MG63 (cell line): Measurements from ENCODE around the gene TAF13. TPM values are rescaled to one million over a fixed set of nuclear protein-coding genes. Genes with fewer than 3 reads are reported as not detected.

Source experiments
- DNase-seq: peaks from one replicate; pipeline ENCODE4 v3.0.0-alpha.2; 2020
- H3K27me3 ChIP-seq: fragments of 250-450 bp; sonication (Bioruptor Pico); 2 replicates; pipeline ENCODE4 v1.5.1; 2020; ENCODE audit warnings: mild to moderate bottlenecking, moderate library complexity
- H3K36me3 ChIP-seq: fragments of 250-450 bp; sonication (Bioruptor Pico); 2 replicates; pipeline ENCODE4 v1.5.1; 2020; ENCODE audit warnings: mild to moderate bottlenecking, moderate library complexity
- H3K4me3 ChIP-seq: fragments of 250-450 bp; sonication (Bioruptor Pico); 2 replicates; pipeline ENCODE4 v1.5.1; 2020; ENCODE audit warnings: mild to moderate bottlenecking, moderate library complexity
- H3K9me3 ChIP-seq: fragments of 250-450 bp; sonication (Bioruptor Pico); 2 replicates; pipeline ENCODE4 v1.5.1; 2020; ENCODE audit warnings: mild to moderate bottlenecking, moderate library complexity
- total RNA-seq: library from RNA; depleted of rRNA; stranded (reverse); fragments of >200 nt; shearing (Covaris generic); gene quantifications from 2 replicates; pipeline ENCODE4 v1.2.3, GENCODE V29; 2014; ENCODE audit warnings: low replicate concordance; rRNA removed

The TAF13 gene, protein sequence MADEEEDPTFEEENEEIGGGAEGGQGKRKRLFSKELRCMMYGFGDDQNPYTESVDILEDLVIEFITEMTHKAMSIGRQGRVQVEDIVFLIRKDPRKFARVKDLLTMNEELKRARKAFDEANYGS
- total RNA-seq = 37.6 and 71.7 TPM in 2 replicates

DNA sequence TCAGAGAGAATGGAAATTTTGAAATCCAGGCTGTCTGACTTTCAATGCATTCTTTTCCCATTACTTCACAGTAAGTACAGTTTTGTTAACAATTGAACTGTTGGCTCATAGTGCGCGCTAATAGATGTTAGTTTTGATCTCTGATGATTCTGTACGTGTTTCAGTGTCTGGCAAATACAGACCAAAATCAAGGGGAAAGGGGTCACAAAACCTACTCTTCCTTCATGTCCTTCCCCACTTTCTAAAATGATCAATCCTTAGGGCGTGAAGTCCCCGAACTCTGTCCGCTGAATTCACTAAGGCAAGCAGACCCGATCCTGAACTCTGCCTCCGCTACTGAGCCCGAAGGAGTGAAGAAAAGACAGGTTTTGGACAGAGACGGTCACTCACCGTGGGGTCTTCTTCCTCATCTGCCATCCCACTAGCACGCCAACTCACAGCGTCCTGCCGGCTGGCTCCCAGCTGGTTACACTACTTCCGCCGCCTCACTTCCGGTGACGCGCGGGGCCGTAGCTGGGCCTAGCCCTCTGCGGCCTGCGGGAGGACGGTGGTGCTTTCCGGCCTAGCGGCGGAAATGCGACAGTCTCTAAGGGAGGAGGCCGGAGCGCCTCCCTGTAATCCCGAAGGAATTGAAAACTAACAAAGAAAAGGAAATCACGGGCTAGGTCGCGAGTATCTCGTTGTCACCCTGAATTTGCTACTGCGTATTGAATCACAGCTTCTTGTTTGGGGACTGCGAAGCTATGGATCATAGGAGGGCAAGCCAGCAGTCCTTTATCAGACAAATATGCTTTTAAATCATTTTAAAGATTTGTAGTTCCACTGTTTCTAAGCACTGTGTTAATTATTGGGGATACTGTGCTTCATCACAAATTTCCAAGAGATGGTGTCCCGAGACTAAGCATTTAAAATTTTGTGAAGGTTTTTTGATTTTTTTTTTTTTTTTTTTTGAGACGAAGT is at the start of gene TAF13:
Gene TAF13, minus strand, starts transcription at position 473 of the 960 bp plus-strand sequence. Its CDS starts 56 bp downstream, at position 417.
- no peaks in the 10 kb centered on the region for H3K27me3 ChIP-seq
- peak within 1 kb of the TSS; percentile 78 for H3K4me3 ChIP-seq
- no peaks in the 10 kb centered on the region for H3K9me3 ChIP-seq
- peak; percentile 100 for DNase-seq
- peaks cover 28% of the 10 kb centered on the region for H3K36me3 ChIP-seq

DNA sequence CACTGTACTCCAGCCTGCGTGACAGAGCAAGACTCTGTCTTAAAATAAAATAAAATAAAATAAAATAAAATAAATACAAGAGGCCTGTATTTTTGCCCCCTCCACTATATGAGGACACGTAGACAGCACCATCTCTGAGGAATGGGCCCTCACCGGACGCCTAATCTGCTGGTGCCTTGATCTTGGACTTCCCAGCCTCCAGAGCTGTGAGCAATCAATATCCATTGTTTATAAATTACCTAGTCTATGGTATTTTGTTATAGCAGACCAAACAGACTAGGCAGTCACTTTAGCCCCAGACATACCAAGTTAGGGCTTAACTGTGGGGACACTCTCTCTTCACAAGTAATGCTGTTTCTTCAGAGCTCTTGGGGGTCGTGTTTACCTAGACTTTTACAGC is 44.6 kb upstream of the TAF13 start:
- DNase-seq = no peak
- Histone ChIP-seq H3K27me3 (peaks cover 5% of the 10 kb centered on the region), H3K4me3 (no peak overlapping the region), H3K9me3 (no peaks in the 10 kb centered on the region), H3K36me3 (no peaks in the 10 kb centered on the region)

DNA sequence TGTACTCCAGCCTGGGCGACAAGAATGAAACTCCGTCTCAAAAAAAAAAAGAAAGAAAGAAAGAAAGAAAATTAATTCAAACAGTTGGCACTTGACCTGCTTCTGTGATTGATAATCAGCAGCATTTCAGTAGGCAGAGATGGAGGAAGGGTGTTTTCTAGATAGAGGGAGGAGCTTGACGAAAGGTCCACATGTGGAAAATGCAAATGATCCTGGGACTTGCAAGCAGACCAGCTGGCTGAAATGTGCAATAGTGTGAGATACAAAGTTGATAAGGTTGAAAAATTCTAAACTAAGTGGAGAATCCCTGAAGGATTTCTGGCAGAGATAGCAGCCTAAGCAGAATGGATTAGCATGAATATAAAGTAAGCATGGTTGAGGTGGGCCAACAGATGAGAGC is 42.3 kb upstream of the TAF13 start:
- DNase-seq = no peak
- Histone ChIP-seq H3K9me3 (no peaks in the 10 kb centered on the region), H3K36me3 (no peaks in the 10 kb centered on the region)

DNA sequence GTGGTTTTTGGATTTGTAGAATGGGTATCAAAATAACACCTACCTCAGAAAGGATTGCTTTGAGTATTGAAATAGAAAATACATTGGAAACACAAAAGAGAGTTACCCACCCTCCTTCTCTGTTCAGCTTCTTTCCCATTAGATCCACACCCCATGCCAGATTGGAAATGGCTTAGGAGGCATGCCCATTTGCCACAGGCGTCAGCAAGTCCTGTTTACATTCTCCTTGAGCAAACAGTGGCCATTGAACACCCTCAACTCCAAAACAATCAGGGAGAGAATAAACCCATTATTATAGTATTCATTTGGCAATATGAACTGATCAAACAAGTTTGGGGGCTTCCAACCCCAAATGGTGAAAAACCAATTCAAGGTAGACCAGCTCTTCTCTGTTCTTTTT is 40.5 kb upstream of the TAF13 start:
- DNase-seq = no peak
- Histone ChIP-seq H3K27me3 (peaks cover 31% of the 10 kb centered on the region), H3K4me3 (no peak overlapping the region), H3K36me3 (no peaks in the 10 kb centered on the region), H3K9me3 (no peaks in the 10 kb centered on the region)

More for the DNA sequence above, 42.3 kb upstream of the TAF13 start:
- peaks cover 19% of the 10 kb centered on the region for H3K27me3 ChIP-seq
- H3K4me3 ChIP-seq = no peak overlapping the region

DNA sequence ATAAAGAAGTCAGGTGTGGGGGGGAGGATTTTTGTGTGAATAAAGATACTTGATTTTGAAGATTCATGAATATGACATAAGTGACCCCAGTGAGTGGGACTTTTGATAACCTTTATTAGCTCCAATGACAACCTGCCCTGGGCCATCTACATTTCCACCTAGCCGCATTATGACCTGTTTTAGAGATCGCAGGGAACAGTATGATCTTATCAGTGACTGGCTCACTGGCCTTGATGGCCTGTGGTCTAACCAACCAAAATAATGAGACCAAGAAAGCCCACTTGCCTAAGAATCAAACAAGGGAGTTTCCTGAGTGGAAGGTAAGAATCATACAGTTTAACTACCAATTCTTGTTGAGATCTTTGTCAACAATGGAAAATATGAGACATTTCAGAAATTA is 39.9 kb upstream of the TAF13 start:
- no peak overlapping the region for H3K4me3 ChIP-seq
- no peaks in the 10 kb centered on the region for H3K36me3 ChIP-seq
- H3K9me3 ChIP-seq = no peaks in the 10 kb centered on the region
- H3K27me3 ChIP-seq = peaks cover 33% of the 10 kb centered on the region
- no peak for DNase-seq

DNA sequence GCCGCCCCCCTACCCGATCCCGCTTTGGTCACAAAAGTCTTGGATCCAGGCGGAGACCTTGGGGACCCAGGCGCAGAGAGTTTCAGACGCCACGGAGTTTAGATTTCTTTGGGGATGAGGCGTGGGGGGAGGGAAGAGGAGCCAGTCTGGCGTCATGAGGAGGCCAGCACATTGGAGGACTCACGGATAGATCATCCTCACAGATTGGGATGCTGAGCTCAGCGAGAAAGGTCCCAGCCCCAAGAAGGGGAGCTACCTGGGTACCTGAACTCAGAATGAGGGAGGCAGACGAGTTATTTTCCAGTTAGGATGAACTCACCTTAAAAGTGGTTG is 38.5 kb upstream of the TAF13 start:
- Histone ChIP-seq H3K9me3 (no peaks in the 10 kb centered on the region), H3K4me3 (no peak overlapping the region), H3K27me3 (peaks cover 40% of the 10 kb centered on the region), H3K36me3 (no peaks in the 10 kb centered on the region)
- DNase-seq = no peak

DNA sequence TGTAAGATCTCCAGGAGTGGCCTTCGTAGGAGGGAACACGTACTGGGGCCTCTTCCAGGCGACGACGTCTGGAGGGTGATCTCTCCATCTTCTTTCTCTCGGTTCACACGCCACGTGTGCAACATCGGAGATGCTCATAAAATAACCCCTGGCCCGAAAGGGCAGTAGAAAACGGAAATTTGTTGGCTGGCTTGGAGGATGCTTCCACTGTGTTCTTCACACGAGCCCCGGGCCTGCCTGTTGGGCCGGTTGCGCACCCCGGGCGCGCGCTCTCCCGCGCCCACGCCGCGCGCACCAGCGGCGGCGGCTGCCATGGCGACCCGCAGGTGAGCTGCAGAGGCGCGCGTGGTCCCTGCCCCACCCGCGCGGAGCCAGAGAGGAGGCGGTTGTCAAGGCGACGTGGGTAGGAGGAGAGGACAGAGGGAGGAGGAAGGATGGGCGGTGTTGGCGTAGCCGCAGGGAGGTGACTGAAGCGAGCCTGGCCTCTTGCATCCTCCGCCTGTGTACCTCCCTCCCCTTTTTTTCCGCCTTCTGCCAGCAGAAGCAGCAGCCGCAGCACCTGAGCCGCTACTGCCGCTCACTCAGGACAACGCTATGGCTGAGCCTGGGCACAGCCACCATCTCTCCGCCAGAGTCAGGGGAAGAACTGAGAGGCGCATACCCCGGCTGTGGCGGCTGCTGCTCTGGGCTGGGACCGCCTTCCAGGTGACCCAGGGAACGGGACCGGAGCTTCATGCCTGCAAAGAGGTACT is 38.0 kb upstream of the TAF13 start, which contains the start of gene ELAPOR1:
Gene ELAPOR1, plus strand, starts transcription at position 526 of the 752 bp plus-strand sequence. Its CDS starts 69 bp downstream, at position 595.
- peaks cover 41% of the 10 kb centered on the region for H3K27me3 ChIP-seq
- DNase-seq = no peak
- H3K9me3 ChIP-seq = no peaks in the 10 kb centered on the region
- H3K4me3 ChIP-seq = no peak within 1 kb of the TSS
- H3K36me3 ChIP-seq = no peaks in the 10 kb centered on the region

DNA sequence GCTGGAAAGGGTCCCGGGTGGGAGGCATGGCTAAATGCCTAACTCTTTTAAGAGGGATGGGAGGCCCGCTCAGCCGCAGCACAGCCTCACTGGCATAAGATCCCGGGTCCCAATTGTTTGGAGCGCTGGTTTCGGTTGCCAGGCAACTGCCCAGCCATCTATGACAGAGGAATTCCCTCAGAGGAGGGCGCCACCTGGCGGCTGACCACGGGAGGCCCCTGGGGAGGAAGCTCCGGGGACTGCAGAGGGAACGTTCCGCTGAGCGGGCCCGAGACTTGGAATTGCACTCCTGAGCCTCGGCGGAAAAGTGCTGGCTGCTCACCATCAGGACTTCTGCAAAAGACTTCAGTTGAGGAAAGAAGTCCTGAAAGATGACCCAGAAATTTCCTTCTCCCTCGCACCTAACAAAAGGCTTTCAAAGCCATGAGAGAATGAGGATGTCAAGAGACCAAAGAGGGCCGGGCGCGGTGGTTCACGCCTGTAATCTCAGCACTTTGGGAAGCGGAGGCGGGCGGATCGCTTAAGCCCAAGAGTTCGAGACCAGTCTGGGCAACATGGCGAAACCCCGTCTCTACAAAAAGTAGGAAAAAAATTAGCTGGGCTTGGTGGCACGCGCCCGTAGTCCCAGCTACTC is 37.0 kb upstream of the TAF13 start:
- peaks cover 51% of the 10 kb centered on the region for H3K27me3 ChIP-seq
- DNase-seq = peak; percentile 95
- no peaks in the 10 kb centered on the region for H3K9me3 ChIP-seq
- no peak overlapping the region for H3K4me3 ChIP-seq
- H3K36me3 ChIP-seq = no peaks in the 10 kb centered on the region

DNA sequence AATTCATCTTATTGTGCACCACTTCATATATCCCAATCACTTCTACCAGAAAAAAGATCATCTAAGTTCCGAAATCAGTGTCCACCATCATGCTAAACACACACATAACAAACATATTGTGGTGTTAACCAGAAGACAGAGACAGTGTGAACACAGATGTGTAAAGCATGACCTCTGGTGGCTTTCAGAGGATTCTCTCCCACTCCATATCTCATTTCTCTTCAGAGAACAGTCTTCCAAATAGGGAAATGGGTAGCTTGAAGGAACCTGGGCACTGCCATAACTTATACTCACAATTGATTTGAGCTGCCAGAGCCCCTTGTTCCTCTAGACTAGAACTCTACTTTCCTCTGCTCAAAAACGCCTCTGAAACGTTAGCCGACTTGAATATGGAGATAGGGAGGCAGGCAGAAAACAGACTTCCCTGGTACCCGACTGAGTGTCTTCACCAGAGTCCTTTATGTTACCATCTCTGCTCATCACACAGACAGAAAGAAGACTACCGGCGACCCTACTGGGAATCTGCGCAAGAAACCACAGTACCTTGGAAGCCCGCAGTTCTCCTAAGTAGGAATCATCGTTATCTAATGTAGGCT is 36.4 kb upstream of the TAF13 start:
- Histone ChIP-seq H3K9me3 (no peaks in the 10 kb centered on the region), H3K36me3 (no peaks in the 10 kb centered on the region), H3K27me3 (peaks cover 55% of the 10 kb centered on the region), H3K4me3 (no peak overlapping the region)
- no peak for DNase-seq

DNA sequence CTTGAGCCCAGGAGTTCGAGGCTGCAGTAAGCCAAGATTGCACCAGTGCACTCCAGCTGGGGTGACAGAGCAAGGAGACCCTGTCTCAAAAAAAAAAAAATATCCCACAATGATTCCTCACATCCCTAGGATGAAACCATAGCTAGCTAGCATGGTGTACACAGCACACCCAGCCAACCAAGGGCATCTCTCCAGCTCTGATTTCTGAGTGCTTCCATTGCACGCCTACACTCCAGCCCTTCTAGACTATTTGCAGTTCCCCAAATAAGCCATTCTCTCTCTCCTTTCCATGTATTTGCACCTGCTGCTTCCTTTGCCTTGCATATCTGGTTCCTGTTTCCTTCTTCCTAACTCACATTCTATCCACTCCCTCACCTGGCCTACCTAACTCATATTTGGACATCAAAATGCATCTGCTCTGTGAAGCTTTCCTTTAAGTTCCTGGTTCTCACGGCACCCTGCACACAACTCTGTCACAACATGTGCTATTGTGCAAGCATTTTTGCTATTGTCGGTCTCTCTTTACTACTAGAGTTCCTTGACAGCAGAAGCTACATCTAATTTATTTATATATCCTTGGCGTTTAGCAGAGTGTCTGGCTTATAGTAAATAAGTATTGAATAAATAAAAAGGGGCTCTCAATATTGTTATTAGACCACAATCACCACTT is 35.7 kb upstream of the TAF13 start:
- no peak overlapping the region for H3K4me3 ChIP-seq

DNA sequence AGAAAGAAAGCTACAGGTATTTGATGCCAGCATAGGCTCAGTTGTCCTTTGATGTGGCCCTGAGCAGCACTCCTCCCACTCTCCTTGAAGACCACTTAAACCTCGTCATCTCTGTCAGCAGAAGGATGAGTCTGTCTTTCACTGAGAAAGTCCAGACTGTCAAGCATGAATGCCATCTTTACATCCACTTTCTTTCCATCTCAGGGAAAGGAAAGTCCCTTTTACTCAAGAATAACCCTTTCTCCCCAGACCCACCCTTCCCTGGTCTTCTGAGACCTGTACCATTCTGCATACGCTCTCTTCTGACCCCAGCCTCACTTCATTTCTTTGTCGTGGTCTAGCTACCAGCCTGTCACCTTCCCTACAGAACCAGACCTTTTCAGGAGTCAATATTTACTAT is 34.1 kb upstream of the TAF13 start:
- DNase-seq = no peak
- Histone ChIP-seq H3K4me3 (no peak overlapping the region), H3K9me3 (no peaks in the 10 kb centered on the region), H3K27me3 (peaks cover 61% of the 10 kb centered on the region), H3K36me3 (no peaks in the 10 kb centered on the region)

More for the DNA sequence above, 35.7 kb upstream of the TAF13 start:
- Histone ChIP-seq H3K36me3 (no peaks in the 10 kb centered on the region), H3K27me3 (peaks cover 57% of the 10 kb centered on the region), H3K9me3 (no peaks in the 10 kb centered on the region)
- no peak for DNase-seq

DNA sequence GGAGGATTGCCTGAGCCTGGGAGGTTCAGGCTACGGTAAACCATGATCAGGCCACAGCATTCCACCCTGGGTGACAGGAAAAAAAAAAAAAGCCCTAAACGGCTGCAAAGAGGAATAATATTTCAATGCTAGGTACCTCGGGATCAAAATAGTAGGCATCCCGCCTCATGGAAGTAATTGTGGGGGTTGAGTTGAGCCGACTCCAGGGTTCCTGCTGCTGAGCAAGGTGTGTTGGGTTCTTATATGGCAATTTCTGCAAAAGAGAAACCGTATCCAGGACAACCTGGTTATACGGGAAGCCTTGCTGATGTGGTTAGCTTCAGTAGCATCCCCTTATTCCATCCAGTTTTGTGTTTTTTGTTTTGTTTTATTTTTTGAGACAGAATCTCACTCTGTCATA is 32.0 kb upstream of the TAF13 start:
- Histone ChIP-seq H3K9me3 (no peaks in the 10 kb centered on the region), H3K27me3 (peaks cover 45% of the 10 kb centered on the region), H3K4me3 (no peak overlapping the region), H3K36me3 (no peaks in the 10 kb centered on the region; the same call in 1 of the 2 replicates)
- no peak for DNase-seq

DNA sequence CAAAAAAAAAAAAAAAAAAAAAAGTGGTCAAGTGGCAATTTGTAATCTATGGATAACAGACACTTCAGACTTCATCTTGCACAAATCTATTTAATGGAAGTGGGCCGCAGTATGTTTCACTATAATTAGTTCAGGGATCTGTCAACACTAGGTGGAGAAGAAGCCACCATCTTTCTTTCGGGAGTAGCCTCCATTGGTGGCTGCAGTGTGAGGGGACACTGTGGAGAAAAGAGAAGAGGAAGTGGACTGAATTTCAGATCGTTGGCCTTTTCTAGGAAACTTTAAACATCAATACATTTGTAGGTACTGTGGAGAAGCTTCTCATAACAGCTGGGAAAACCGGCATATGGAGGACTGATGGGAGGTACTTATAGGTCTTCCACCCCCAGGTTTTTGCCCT is 30.1 kb upstream of the TAF13 start:
- no peak overlapping the region for H3K4me3 ChIP-seq
- H3K27me3 ChIP-seq = peaks cover 31% of the 10 kb centered on the region; the same call in 1 of the 2 replicates
- peaks cover 11% of the 10 kb centered on the region for H3K36me3 ChIP-seq
- no peak for DNase-seq
- no peaks in the 10 kb centered on the region for H3K9me3 ChIP-seq

DNA sequence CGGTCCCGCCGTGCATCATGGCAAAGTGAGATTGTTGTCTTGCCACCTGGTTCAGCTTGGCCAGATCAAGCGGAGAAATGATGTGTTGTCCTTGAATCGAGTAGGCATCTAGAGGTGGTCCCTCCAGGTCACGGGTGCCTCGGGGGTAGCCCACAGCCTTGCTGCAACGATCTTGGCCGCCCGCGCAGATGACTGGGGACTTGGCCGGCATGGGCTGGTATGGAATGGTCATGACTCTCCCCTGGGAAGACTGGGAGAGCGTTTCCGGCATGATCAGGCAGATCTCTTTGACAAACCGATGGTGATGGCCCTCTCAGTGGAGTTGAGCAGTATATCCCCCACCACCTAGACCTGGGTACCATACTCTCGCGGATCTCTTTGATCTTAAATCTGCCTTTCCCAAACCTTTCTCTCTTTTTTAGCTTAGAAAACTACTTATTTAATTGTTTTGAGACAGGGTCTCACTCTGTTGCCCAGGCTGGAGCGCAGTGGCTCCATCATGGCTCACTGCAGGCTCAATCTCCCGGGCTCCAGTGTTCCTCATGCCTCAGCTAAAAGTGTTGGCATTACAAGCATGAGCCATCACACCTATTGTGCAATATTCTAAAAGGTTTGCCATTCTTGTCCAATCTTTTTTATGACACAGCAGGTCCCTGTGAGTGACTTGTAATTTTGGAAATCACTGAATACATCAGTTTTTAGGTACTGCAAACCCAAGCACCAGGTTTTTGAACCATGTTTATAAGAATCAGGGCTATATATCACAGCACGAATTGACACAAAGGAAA is 28.8 kb upstream of the TAF13 start:
- H3K27me3 ChIP-seq = peaks cover 24% of the 10 kb centered on the region; the same call in 1 of the 2 replicates
- no peak for DNase-seq
- peaks cover 16% of the 10 kb centered on the region for H3K36me3 ChIP-seq
- no peaks in the 10 kb centered on the region for H3K9me3 ChIP-seq
- no peak overlapping the region for H3K4me3 ChIP-seq
